B cell (primary cell): ENCODE measurements around the gene ZPBP2. TPM values are rescaled to one million over a fixed set of nuclear protein-coding genes. Genes with fewer than 3 reads are reported as not detected.

Source experiments
- ATAC-seq: fragments of 200-7000 bp; cut with Tn5 transposase; one replicate; pipeline ENCODE4 v1.10.0; 2021; ENCODE audit warnings: low read depth, mild to moderate bottlenecking, moderate number of reproducible peaks, moderate library complexity
- CTCF ChIA-PET: fragments of 350-600 bp; sonication (Branson Sonifier 250); formaldehyde crosslinking; loops from one replicate; lab custom pipeline; 2021; ENCODE audit warnings: antibody characterized with exemption, inconsistent platforms; lab: Charles Lee
- POLR2A ChIA-PET: fragments of 350-600 bp; sonication (Branson Sonifier 250); formaldehyde crosslinking; loops from one replicate; lab custom pipeline; 2021; ENCODE audit warnings: antibody characterized with exemption; lab: Charles Lee
- DNase-seq: peaks from one replicate; pipeline ENCODE4 v3.0.0; 2013
- H2AFZ ChIP-seq: 2 replicates; pipeline ENCODE4 v1.6.1; 2012; ENCODE audit warnings: mild to moderate bottlenecking, low read depth, low read length; ENCODE audit not compliant: insufficient read depth, poor library complexity, severe bottlenecking
- H3K27ac ChIP-seq, 2 donors: 1 replicate in 1 of 2; 2 replicates in 1 of 2; pipeline ENCODE4 v1.5.1; 2012 to 2013; ENCODE audit warnings: low read length in 2 of 2, mild to moderate bottlenecking in 2 of 2, moderate library complexity in 1 of 2
- H3K27me3 ChIP-seq, 4 experiments: fragments of 200-600 bp in 1 of 4; sonication (generic) in 1 of 4; replicated peaks in 1 of 4; 1 replicate in 2 of 4; 2 replicates in 2 of 4; pipeline versions ENCODE4 v1.6.1 to v1.7.0; 2013 to 2016; ENCODE audit warnings: low read length in 3 of 4, mild to moderate bottlenecking in 2 of 4, mixed read lengths in 1 of 4, moderate library complexity in 1 of 4; ENCODE audit not compliant: insufficient read depth in 4 of 4, control insufficient read depth in 3 of 4; ENCODE audit errors: control extremely low read depth in 1 of 4
- H3K36me3 ChIP-seq, 2 experiments: replicated peaks in 1 of 2; 1 replicate in 1 of 2; 2 replicates in 1 of 2; pipeline versions ENCODE4 v1.6.1 to v1.7.1; 2013; ENCODE audit warnings: low read length in 1 of 2; ENCODE audit not compliant: insufficient read depth in 2 of 2, control insufficient read depth in 1 of 2; ENCODE audit errors: control extremely low read depth in 1 of 2, extremely low read depth in 1 of 2
- H3K4me1 ChIP-seq, 2 donors: fragments of 200-600 bp in 1 of 2; sonication (generic) in 1 of 2; 1 replicate in 1 of 2; 2 replicates in 1 of 2; pipeline versions ENCODE4 v1.5.1 to v1.6.1; 2013 to 2017; ENCODE audit warnings: low read length in 2 of 2; ENCODE audit not compliant: control insufficient read depth in 2 of 2, insufficient read depth in 2 of 2
- H3K4me2 ChIP-seq: replicated peaks from 2 replicates; pipeline ENCODE3; 2012; ENCODE audit warnings: mild to moderate bottlenecking, low read depth, low read length; ENCODE audit not compliant: poor library complexity, severe bottlenecking
- H3K4me3 ChIP-seq, 5 experiments: fragments of 200-600 bp in 1 of 5; sonication (generic) in 1 of 5; 1 replicate in 3 of 5; 2 replicates in 2 of 5; pipeline versions ENCODE4 v1.5.1 to v1.7.0; 2011 to 2016; ENCODE audit warnings: low read length in 4 of 5, mild to moderate bottlenecking in 4 of 5, low read depth in 2 of 5, control low read depth in 1 of 5, moderate library complexity in 1 of 5; ENCODE audit not compliant: insufficient read depth in 1 of 5; ENCODE audit errors: control extremely low read depth in 1 of 5, extremely low read depth in 1 of 5
- H3K79me2 ChIP-seq: fragments of 200-600 bp; sonication (generic); one replicate; pipeline ENCODE4 v1.6.0; 2016; ENCODE audit warnings: low read length; ENCODE audit not compliant: control insufficient read depth, insufficient read depth
- H3K9ac ChIP-seq: fragments of 200-600 bp; sonication (generic); 2 replicates; pipeline ENCODE4 v1.6.1; 2017; ENCODE audit warnings: mild to moderate bottlenecking, low read length, moderate library complexity
- H3K9me3 ChIP-seq, 3 donors: one replicate each; pipeline versions ENCODE4 v1.6.1 to v1.7.1; 2013; ENCODE audit warnings: low read length in 2 of 3; ENCODE audit not compliant: control insufficient read depth in 2 of 3, insufficient read depth in 1 of 3; ENCODE audit errors: control extremely low read depth in 1 of 3
- H4K20me1 ChIP-seq: 2 replicates; pipeline ENCODE4 v1.6.0; 2012; ENCODE audit warnings: mild to moderate bottlenecking, low read length; ENCODE audit not compliant: insufficient read depth, control insufficient read depth, poor library complexity, severe bottlenecking
- H3K27ac Mint-ChIP-seq: one replicate; pipeline ENCODE4 v1.8.0; 2021; ENCODE audit warnings: mixed read lengths
- H3K27me3 Mint-ChIP-seq: one replicate; pipeline ENCODE4 v1.8.0; 2021; ENCODE audit warnings: mixed read lengths
- H3K4me1 Mint-ChIP-seq: one replicate; pipeline ENCODE4 v1.8.0; 2021; ENCODE audit warnings: mixed read lengths
- H3K4me3 Mint-ChIP-seq: one replicate; pipeline ENCODE4 v1.8.0; 2021; ENCODE audit warnings: mixed read lengths
- H3K9me3 Mint-ChIP-seq: one replicate; pipeline ENCODE4 v1.8.0; 2022; ENCODE audit warnings: mixed read lengths; ENCODE audit not compliant: insufficient read depth
- EZH2 ChIP-seq: IDR thresholded peaks from 2 replicates; pipeline ENCODE4 v1.6.1; 2012; ENCODE audit warnings: borderline replicate concordance, low read depth, mild to moderate bottlenecking, moderate library complexity, low read length; ENCODE audit not compliant: insufficient read depth, poor library complexity, severe bottlenecking
- WGBS: methylation state at CpG from one replicate; pipeline ENCODE4 v1.1.5; 2013; ENCODE audit warnings: missing lambda C conversion rate; ENCODE audit not compliant: insufficient coverage; 5-methylcytosine and 5-hydroxymethylcytosine counted together
- intact Hi-C: fragments of 100-400 bp; cut with micrococcal nuclease; formaldehyde crosslinking; loops from one replicate; pipeline ENCODE4 v1.10.0; 2022
- polyA plus RNA-seq: library from polyadenylated mRNA; depleted of rRNA; stranded (reverse); fragments of >200 nt; gene quantifications from 2 replicates; pipeline ENCODE4 v1.2.3, GENCODE V29; 2012
- total RNA-seq, 2 donors: library from RNA; stranded (reverse); fragments of 120-200 nt in 1 of 2; gene quantifications; 1 replicate in 1 of 2; 2 replicates in 1 of 2; pipeline versions ENCODE4 v1.2.3 to v1.2.4, GENCODE V29; 2013 to 2022
- TF ChIP-seq, protein P1 (sequence below): fragments of 200-600 bp; IDR thresholded peaks from one replicate; pipeline ENCODE4 v1.8.0; 2022; ENCODE audit warnings: antibody characterized with exemption, mild to moderate bottlenecking

Gene ZPBP2
- total and polyA plus RNA-seq, 2 donors (not counting 1 experiment from before 2014, with no cell fraction given), result 1.6 to 1.7 TPM

DNA sequence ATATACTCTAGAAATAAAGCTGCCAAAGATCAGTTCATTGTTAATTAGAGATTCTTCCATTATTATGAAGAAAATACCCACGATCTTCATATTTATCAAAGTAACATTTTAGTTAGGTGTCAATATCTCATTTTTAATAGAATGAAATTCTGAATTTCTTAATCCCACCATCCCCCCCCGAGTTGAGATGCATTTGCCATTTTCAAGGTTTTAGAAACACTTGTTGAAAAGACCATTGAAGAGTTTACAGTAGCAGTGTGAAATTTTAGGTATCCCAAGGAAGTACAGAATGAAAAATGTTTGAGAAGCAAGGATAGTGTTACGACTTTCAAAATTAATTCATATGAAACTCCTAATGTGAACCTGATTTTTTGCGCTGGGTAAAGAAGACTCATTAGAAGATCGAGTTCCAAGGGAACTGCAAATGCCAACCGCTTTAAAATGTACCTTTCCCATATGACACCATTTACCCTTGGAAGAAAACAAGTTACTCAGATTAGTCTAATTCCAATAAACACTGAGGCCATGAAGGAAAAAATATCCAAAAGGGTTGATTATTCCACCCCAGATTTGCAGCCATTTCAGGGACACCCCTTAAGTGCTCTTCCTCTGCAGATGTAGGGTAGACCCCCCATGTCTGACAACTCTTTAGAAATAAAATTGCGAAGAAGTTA is 4.6 kb upstream of the ZPBP2 start:
- ChIA-PET POLR2A (interaction anchor here (1.2 to 5.7 kb wide), 6 partner anchors 28 to 108 kb away, joined by 4 to 58 read pairs (median 8); no protein-coding TSS in a partner anchor), CTCF (interaction anchor here (0.6 to 3.9 kb wide), 18 partner anchors 29 to 242 kb away, joined by 3 to 21 read pairs (median 8); partner anchors contain the start of genes MIEN1 and PSMD3)
- Mint-ChIP-seq H3K4me1 (peaks cover 58% of the 10 kb centered on the region), H3K4me3 (peak overlapping the region; percentile 99), H3K27ac (peak overlapping the region; percentile 87), H3K27me3 (no peaks in the 10 kb centered on the region), H3K9me3 (no peaks in the 10 kb centered on the region)
- Histone ChIP-seq H4K20me1 (no peaks in the 10 kb centered on the region), H3K9me3 (peaks cover 0 to 15% (median 3%) of the 10 kb centered on the region in 3 donors), H2AFZ (peak overlapping the region; percentile 54), H3K27me3 (no peaks in the 10 kb centered on the region), H3K4me3 (peak overlapping the region; percentile 80 to 99 (median 91)), H3K36me3 (peaks cover 0 to 14% of the 10 kb centered on the region in 2 experiments), H3K9ac (peak overlapping the region; percentile 97), H3K4me1 (peaks cover 41 to 54% of the 10 kb centered on the region in 2 donors), H3K27ac (peak overlapping the region; percentile 94 to 96), H3K79me2 (peaks cover 78% of the 10 kb centered on the region), H3K4me2 (peak overlapping the region; percentile 87)
- ATAC-seq (no peak), DNase-seq (peak; percentile 33)
- intact Hi-C loops, result loop anchor here (5.0 kb wide), 2 partner anchors 41 to 91 kb away; no protein-coding TSS in a partner anchor
- WGBS, result 0% methylated on average over 1 of the region's 7 CpGs
- TF ChIP-seq, protein P1, sequence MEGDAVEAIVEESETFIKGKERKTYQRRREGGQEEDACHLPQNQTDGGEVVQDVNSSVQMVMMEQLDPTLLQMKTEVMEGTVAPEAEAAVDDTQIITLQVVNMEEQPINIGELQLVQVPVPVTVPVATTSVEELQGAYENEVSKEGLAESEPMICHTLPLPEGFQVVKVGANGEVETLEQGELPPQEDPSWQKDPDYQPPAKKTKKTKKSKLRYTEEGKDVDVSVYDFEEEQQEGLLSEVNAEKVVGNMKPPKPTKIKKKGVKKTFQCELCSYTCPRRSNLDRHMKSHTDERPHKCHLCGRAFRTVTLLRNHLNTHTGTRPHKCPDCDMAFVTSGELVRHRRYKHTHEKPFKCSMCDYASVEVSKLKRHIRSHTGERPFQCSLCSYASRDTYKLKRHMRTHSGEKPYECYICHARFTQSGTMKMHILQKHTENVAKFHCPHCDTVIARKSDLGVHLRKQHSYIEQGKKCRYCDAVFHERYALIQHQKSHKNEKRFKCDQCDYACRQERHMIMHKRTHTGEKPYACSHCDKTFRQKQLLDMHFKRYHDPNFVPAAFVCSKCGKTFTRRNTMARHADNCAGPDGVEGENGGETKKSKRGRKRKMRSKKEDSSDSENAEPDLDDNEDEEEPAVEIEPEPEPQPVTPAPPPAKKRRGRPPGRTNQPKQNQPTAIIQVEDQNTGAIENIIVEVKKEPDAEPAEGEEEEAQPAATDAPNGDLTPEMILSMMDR, result no peak
- TF ChIP-seq EZH2, result no peak
